Measurements from ENCODE around the gene GPR143.

The GPR143 gene

DNA sequence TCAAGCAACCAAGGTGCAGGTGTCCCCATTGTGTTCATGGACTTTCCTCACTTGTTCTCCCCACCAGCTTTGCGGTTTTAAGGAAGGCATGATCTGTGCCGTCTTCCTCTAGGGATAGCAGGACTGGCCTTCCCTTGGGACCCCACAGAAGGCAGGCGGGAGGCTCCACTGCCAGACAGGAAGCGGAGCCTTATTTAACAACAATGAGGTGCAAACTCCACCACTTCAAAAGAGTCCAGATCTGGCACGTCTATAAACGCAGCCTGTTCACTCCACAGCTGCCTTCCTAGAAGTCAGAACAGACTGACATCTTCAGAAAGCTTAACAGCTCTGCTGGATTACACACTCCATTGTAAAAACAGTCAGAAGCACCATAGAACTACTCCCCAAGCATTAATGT lies 1.7 kb upstream of the GPR143 start:
- DNase-seq = no peak

DNA sequence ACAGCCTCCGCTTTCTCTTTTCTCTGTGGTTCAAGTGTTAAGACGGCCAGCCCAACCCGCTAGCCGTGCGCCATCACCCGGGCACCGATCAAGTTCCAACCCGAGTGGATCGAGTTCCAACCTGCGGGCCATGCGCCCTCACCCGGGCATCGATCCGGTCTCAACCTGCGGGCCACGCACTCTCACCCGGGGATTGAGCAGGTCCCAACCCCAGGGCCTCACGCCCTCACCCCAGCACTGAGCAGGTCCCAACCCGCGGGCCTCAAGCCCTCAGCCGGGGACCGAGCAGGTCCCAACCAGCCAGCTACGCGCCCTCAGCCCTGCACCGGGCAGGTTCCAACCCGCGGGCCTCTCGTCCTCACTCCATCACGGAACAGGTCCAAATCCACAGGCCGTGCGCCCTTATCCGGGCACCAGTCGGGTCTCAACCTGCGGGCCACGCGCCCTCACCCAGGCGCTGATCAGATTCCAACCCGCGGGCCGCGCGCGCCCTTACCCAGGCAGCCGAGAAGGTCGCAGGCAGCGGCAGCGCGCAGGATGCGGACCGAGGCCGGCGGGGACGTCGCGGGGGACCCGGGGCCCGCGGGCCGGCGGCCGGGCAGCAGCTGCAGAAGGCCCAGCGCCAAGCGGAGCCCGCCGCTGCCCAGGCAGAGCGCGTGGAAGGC lies 443 bp downstream of the GPR143 start:
- no peak for DNase-seq

- no peak for DNase-seq
These were observed 6.3 kb downstream of the GPR143 start for GRCh38 chrX:9759337-9759736.

GRCh38 chrX:9758021-9758638 lies 7.5 kb downstream of the GPR143 start:
- no peak for DNase-seq

- no peak for DNase-seq
These were observed 8.3 kb downstream of the GPR143 start for GRCh38 chrX:9757366-9757765.

DNA sequence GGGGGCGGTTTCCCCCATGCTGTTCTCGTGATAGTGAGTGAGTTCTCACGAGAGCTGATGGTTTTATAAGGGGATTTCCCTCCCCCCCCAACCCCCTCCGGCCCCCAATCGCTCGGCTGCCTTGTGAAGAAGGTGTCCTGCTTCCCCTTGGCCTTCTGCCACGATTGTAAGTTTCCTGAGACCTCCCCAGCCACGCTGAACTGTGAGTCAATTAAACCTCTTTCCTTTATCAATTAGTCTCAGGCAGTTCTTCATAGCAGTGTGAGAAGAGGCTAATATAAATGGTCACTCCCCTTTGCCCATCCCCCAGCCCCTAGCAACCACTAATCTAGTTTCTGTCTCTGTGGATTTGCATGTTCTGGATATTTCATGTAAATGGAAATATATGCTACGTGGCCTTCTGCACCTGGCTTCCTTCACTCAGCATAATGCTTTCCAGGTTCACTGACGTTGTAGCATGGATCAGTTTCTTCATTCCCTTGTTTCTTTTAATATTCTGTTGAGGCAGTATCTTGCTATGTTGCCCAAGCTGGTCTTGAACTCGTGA lies 16.4 kb downstream of the GPR143 start:
- DNase-seq = no peak

DNA sequence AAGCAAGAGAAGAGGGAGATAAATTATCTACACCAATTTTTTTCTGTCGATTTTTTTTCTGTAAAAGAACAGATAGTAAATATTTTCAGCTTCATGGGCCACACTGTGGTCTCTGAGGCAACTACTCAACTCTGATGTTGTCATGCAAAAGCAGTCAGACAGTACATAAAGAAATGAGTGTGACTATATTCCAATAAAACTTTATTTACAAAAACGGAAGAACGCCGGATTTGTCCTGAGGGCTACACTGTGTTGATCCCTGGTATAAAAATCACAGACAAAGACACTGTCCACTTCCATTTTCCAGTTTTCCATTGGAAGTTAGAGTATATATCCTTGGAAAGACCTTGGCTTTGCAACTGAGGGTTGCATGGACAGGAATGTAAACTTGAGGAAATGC lies 18.0 kb downstream of the GPR143 start:
- DNase-seq = no peak

DNA sequence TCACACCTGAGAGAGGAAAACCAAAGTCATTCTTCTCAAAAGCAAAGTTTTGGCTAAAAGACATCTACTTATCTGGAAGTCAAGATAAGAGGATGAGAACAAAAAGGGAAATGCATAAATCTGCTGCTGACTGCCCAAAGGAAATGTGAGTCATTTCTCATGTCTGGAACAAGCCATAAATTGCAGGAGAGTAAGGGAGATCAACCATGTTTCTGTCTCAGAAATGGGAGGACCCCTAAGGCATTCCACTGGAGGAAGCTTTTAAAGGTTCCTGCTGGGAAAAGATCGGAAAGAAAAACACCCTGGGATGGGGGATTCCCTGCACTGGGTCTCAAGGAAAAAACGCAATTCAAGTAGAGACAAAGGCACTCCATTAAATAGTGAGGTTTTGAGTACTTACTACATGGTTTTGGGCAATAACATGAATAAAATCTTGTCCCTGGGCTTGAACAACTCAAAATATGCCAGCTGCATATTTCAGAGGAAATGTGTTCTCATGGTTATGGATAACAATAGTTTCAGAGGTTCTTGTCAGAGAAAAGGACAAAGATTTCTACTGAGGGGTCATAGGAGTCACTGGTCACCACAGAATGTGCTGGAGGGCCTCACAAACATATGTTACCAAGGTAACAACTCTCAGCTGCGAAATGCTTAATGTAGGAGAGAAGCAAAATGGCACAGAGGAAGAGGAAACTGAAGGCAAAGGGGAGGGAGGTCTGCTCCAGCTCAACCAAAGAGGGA lies 19.3 kb downstream of the GPR143 start:
- no peak for DNase-seq

DNA sequence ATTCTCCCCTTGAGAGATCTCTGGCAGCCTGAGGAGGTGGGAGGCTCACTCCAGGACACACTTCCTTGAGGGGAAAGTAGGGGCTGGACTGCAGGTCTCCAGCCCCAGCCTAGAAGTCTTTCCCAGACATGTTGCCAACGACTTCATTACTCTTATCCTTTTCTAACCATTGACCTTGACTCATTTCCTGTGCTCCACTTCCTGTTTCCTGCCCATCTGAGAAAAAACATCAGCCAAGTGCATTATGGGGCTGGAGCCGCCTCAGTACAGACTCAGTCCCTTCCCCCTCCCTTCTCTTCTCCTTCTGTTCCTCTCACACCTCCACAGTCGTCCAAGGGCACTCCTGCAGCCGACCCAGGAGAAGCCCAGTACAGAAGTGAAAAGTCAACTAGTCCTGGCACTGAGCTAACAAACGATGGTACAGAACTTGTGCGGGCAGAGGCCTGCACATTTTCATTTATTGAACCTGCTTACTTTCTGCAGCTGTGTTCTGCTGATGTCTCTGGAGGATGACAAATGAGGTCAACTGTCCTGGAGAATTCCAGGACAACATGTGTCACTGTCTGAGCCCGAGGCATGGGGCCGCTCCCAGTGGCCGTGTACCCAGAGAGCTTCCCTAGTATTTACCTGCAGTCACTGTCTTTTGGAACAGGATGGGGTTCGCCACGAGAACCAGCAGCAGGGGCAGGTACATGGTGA lies 20.1 kb downstream of the GPR143 start:
- DNase-seq = no peak

GRCh38 chrX:9739130-9739529 lies 26.5 kb downstream of the GPR143 start:
- no peak for DNase-seq

DNA sequence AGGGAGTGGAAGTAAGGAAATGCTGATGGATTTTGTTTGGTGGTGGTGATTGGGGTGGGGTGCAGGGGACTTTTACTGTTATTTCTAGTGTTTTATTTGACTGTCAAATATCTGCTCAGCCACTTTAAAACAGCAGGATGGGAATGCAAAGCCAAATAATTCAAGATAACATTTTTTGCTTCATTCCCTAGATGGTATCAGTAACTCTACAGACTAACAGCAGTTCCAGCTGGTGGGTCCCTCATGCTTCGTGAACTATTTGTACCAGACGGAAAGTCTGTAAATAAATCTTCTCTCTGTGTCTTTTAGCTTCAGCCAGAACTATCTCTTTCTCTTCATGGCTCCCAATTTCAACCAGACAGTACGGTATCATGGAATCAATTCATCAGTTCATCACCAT lies 27.5 kb downstream of the GPR143 start:
- DNase-seq = no peak

GRCh38 chrX:9737363-9737762 lies 28.3 kb downstream of the GPR143 start:
- DNase-seq = no peak

DNA sequence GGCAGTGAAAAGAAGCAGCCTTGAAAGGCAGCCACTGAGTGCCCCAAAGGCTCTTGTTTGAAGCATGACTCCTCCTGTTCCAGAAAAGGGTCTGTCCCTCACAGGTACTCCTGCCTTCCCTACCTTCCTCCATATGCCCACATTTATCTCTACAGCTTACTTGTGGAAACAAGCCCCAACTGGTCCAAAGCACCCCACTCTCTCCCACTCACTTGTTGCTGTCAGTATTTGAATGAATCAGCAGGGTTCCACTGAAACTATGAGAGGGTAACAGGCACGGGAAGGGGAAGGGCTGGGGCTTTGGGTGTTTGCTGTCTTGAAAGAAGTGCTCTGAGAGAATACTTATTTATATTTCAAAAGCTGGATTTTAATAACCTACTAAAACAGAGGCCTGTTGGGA lies 34.9 kb downstream of the GPR143 start:
- no peak for DNase-seq

DNA sequence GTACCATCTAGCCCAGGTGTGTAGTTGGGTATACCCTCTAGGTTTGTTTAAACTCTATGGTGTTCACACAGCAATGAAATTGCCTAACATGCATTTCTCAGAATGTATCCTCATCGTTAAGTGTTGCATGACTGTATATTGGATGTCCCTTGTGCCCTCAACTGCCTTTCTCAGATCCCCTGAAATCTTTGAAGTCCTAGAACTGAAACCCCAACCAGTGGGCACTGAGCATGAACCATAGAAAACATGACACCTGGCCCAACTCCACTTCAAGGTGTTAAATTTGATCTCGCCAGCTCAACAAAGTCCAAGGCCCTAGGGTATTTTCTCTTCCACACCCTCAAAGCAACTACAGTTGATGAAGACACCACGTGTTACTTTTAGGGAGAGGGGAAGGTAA lies 35.6 kb downstream of the GPR143 start:
- DNase-seq = no peak

GRCh38 chrX:9729171-9729885 lies 36.3 kb downstream of the GPR143 start:
- no peak for DNase-seq

- DNase-seq = no peak
These were observed 37.4 kb downstream of the GPR143 start for GRCh38 chrX:9728261-9728660.

- DNase-seq = no peak
These were observed 40.9 kb downstream of the GPR143 start for GRCh38 chrX:9724711-9725110.

GRCh38 chrX:9717376-9717775 lies 48.3 kb downstream of the GPR143 start:
- DNase-seq = no peak

GRCh38 chrX:9710332-9710731 lies 55.3 kb downstream of the GPR143 start:
- no peak for DNase-seq

GRCh38 chrX:9708923-9709553 lies 56.6 kb downstream of the GPR143 start:
- DNase-seq = peak; percentile 14

GRCh38 chrX:9708086-9708485 lies 57.6 kb downstream of the GPR143 start:
- no peak for DNase-seq

Measured in DMS 273 treated with DMSO at 0.1 percent for 48 hours (cell line).